ENCODE data around the gene ZNF14. TPM values are rescaled to one million over a fixed set of nuclear protein-coding genes. Genes with fewer than 3 reads are reported as not detected.

Gene ZNF14
- total and polyA plus RNA-seq, 2 of the 4 experiments (the other 2 are of a cell fraction), result 1.2 to 5.4 TPM

DNA sequence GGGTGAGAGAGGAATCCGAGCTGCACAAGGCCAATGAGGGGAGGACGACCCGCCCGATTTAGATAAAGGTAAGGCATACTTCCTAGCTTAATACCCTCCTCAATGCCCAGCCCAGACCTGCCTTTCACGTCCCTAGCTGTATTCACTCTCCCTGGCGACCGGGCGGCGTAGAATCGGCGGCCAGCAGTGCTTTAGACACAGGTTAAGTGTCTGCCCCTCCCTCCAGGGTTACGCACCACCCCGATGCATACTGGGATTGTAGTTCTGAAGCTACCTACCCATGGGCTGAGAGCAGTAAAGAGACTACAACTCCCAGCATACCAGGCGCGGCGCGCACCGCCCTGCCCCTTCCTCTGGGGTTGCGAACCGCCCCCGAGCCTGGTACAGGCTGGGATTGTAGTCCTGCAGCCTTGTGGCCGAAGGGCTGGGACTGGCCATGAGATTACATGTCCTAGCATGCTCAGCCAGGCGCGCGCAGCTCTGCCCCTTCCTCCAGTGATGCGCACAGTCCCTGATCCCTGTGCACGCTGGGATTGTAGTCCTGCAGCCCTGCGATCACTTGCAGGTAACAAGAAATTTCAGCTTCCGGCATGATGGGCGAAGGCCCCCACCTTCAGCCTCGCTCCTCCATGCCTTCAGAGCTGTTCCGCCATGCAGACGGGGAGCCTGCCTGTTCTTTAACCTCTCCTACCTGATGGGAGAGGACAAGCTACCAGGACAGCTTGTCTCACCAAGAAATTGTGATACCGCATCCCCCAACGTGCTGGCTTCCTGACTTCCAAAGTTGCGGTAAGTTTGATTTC lies 43.5 kb upstream of the ZNF14 start:
- Histone ChIP-seq H3K4ac (ENCODE audit: low read depth, low read length) (peak overlapping the region; percentile 86), H3K14ac (replicated peaks; ENCODE audit: low read depth, low read length) (peak overlapping the region; percentile 89), H2AK5ac (ENCODE audit: low read depth, low read length) (peak overlapping the region; percentile 62; the same call in 1 of the 2 replicates), H3K4me2 (ENCODE audit: low read depth, low read length) (peak overlapping the region; percentile 76), H2BK120ac (ENCODE audit: low read depth, low read length) (peak overlapping the region; percentile 68), H3K79me1 (ENCODE audit: low read depth in 1 of 2, low read length in 2 of 2) (peaks cover 6 to 21% of the 10 kb centered on the region in 2 experiments), H4K20me1 (ENCODE audit: insufficient read depth, low read length) (no peaks in the 10 kb centered on the region), H4K91ac (ENCODE audit: insufficient read depth, low read depth, low read length) (peak overlapping the region; percentile 77), H4K5ac (ENCODE audit: low read depth, low read length) (peak overlapping the region; percentile 76), H3K4me3 (ENCODE audit: insufficient read depth, low read depth, low read length) (peak overlapping the region; percentile 73), H3K27ac (ENCODE audit: insufficient read depth, low read length) (peak overlapping the region; percentile 82), H2BK20ac (ENCODE audit: low read depth, low read length) (peak overlapping the region; percentile 18; the same call in 1 of the 2 replicates), H2BK15ac (ENCODE audit: low read depth, low read length) (peak overlapping the region; percentile 39; the same call in 1 of the 3 replicates), H3K56ac (ENCODE audit: extremely low read depth, insufficient read depth, low read length) (peak overlapping the region; percentile 81), H2BK5ac (ENCODE audit: low read depth, low read length, poor library complexity, severe bottlenecking) (peak overlapping the region; percentile 52), H3K4me1 (ENCODE audit: control insufficient read depth, insufficient read depth, low read length) (0 out of 2 replicates have a peak, but pooled peaks cover 2% of the 10 kb centered on the region), H3K9me1 (ENCODE audit: insufficient read depth, low read length) (no peaks in the 10 kb centered on the region), H3K23ac (ENCODE audit: low read depth, low read length) (peak overlapping the region; percentile 86), H3K27me3 (ENCODE audit: control insufficient read depth, insufficient read depth, low read length) (no peaks in the 10 kb centered on the region), H3K36me3 (ENCODE audit: control insufficient read depth, insufficient read depth, low read length) (no peaks in the 10 kb centered on the region), H2AFZ (replicated peaks; ENCODE audit: low read length, poor library complexity) (peak overlapping the region; percentile 98), H3K9me3 (ENCODE audit: control insufficient read depth, insufficient read depth, low read length) (no peaks in the 10 kb centered on the region; the same call in 1 of the 2 replicates), H3K18ac (ENCODE audit: low read depth, low read length) (peak overlapping the region; percentile 50), H3K9ac (ENCODE audit: low read depth, low read length) (peak overlapping the region; percentile 87), H2AK9ac (replicated peaks; ENCODE audit: low read depth, low read length, poor library complexity) (peak overlapping the region; percentile 83), H4K8ac (ENCODE audit: low read depth in 2 of 2, low read length in 2 of 2) (peak overlapping the region; percentile 80 to 92)
- WGBS, 2 experiments (ENCODE audit: extremely low coverage in 2 of 2, insufficient read length in 1 of 2), result 0% methylated on average over 15 of the region's 36 CpGs; no CpG with 5 or more reads in 1 of the 2 experiments
- peak; percentile 98 for TF ChIP-seq MAZ (IDR thresholded peaks at IDR 0.05; ENCODE audit: borderline replicate concordance, low read depth, low read length)
- TF ChIP-seq CEBPB (IDR thresholded peaks at IDR 0.05; ENCODE audit: low read depth, low read length), result no peak
- peak; percentile 89 for TF ChIP-seq MXI1 (IDR thresholded peaks at IDR 0.05; ENCODE audit: borderline replicate concordance, low read depth, low read length)
- no peak for TF ChIP-seq RAD21 (IDR thresholded peaks at IDR 0.05; ENCODE audit: low read length)
- ATAC-seq (ENCODE audit: low read depth), result peak; percentile 99
- peak; percentile 98 for DNase-seq
- in situ Hi-C loops (cut with MboI; ENCODE audit: low sequenced_read_pairs) (no loop called here), dilution Hi-C loops (cut with HindIII; ENCODE audit: low sequenced_read_pairs, unreplicated experiment) (no loop called here), intact Hi-C loops (cut with micrococcal nuclease) (loop anchor here (2.0 kb wide), 3 partner anchors 44 to 182 kb away; partner anchors contain the start of genes ATP13A1 and ZNF14)
- ChIA-PET CTCF (no interaction called here), POLR2A (ENCODE audit: unreplicated experiment) (interaction anchor here (0.5 to 1.4 kb wide), 2 partner anchors 124 to 1579 kb away, joined by 3 read pairs; partner anchors contain the start of gene ZNF93)
- BruUV-seq (replicated peaks), result no TSS peak
